ENCODE data around the gene TBCK. TPM values are rescaled to one million over a fixed set of nuclear protein-coding genes. Genes with fewer than 3 reads are reported as not detected.
A peak's percentile ranks its signal among the peaks of the same experiment; 100 is the strongest.

TBCK gene
- polyA plus RNA-seq, 1 donor: 23.1 TPM

- DNase-seq (ENCODE audit: low read depth): no peak
Observed at GRCh38 chr4:106046083-106046482, 269.9 kb downstream of the TBCK start.

- DNase-seq (ENCODE audit: low read depth): no peak
Observed at GRCh38 chr4:106041294-106042002, 274.6 kb downstream of the TBCK start.

- peak; percentile 6 for DNase-seq (ENCODE audit: low read depth)
Observed at GRCh38 chr4:106039796-106040195, 276.2 kb downstream of the TBCK start.

GRCh38 chr4:106038908-106039307 lies 277.1 kb downstream of the TBCK start:
- DNase-seq (ENCODE audit: low read depth): no peak

- DNase-seq (ENCODE audit: low read depth): no peak
Observed at GRCh38 chr4:106038012-106038411, 278.0 kb downstream of the TBCK start.

GRCh38 chr4:106036848-106037247 lies 279.2 kb downstream of the TBCK start:
- no peak for DNase-seq (ENCODE audit: low read depth)

GRCh38 chr4:106036334-106036733 lies 279.7 kb downstream of the TBCK start:
- no peak for DNase-seq (ENCODE audit: low read depth)

GRCh38 chr4:106035204-106035603 lies 280.8 kb downstream of the TBCK start:
- DNase-seq (ENCODE audit: low read depth): no peak

- no peak for DNase-seq (ENCODE audit: low read depth)
Observed at GRCh38 chr4:106034751-106035150, 281.3 kb downstream of the TBCK start.

- no peak for DNase-seq (ENCODE audit: low read depth)
Observed at GRCh38 chr4:106034220-106034619, 281.8 kb downstream of the TBCK start.

GRCh38 chr4:106033469-106033868 lies 282.5 kb downstream of the TBCK start:
- no peak for DNase-seq (ENCODE audit: low read depth)

- no peak for DNase-seq (ENCODE audit: low read depth)
Observed at GRCh38 chr4:106032851-106033286, 283.1 kb downstream of the TBCK start.

- no peak for DNase-seq (ENCODE audit: low read depth)
Observed at GRCh38 chr4:106022454-106022853, 293.6 kb downstream of the TBCK start.

- no peak for DNase-seq (ENCODE audit: low read depth)
Observed at GRCh38 chr4:106021737-106022410, 294.1 kb downstream of the TBCK start.

- no peak for DNase-seq (ENCODE audit: low read depth)
Observed at GRCh38 chr4:106019771-106020170, 296.2 kb downstream of the TBCK start.

- no peak for DNase-seq (ENCODE audit: low read depth)
Observed at GRCh38 chr4:106017975-106018374, 298.0 kb downstream of the TBCK start.

- DNase-seq (ENCODE audit: low read depth): no peak
Observed at GRCh38 chr4:106011387-106011786, 304.6 kb downstream of the TBCK start.

GRCh38 chr4:106010761-106011160 lies 305.2 kb downstream of the TBCK start:
- DNase-seq (ENCODE audit: low read depth): no peak

- no peak for DNase-seq (ENCODE audit: low read depth)
Observed at GRCh38 chr4:106002994-106003393, 313.0 kb downstream of the TBCK start.

- DNase-seq (ENCODE audit: low read depth): no peak
Observed at GRCh38 chr4:105998171-105999063, 317.6 kb downstream of the TBCK start.

GRCh38 chr4:105996845-105997244 lies 319.2 kb downstream of the TBCK start:
- DNase-seq (ENCODE audit: low read depth): no peak

- no peak for DNase-seq (ENCODE audit: low read depth)
Observed at GRCh38 chr4:105994841-105995501, 321.0 kb downstream of the TBCK start.
